Memory B cell (primary cell): Measurements from ENCODE around the gene ABLIM2.

ENCODE experiments used
- ATAC-seq: fragments of 150-1000 bp; cut with Tn5 transposase; 2 replicates; pipeline ENCODE4 v1.10.0; 2021; ENCODE audit warnings: low read depth, mild to moderate bottlenecking, moderate library complexity
- DNase-seq, 2 donors: peaks; one replicate each; pipeline ENCODE4 v3.0.0; 2022; ENCODE audit warnings: low spot score in 2 of 2
- H3K27ac Mint-ChIP-seq: one replicate; pipeline ENCODE4 v1.8.0; 2022; ENCODE audit warnings: mild to moderate bottlenecking, moderate library complexity, mixed read lengths
- H3K27me3 Mint-ChIP-seq: one replicate; pipeline ENCODE4 v1.8.0; 2022; ENCODE audit warnings: mixed read lengths
- H3K36me3 Mint-ChIP-seq: one replicate; pipeline ENCODE4 v1.8.0; 2022; ENCODE audit warnings: mild to moderate bottlenecking, mixed read lengths
- H3K4me1 Mint-ChIP-seq: one replicate; pipeline ENCODE4 v1.8.0; 2022; ENCODE audit warnings: mixed read lengths
- H3K4me3 Mint-ChIP-seq: one replicate; pipeline ENCODE4 v1.8.0; 2022; ENCODE audit warnings: mild to moderate bottlenecking, moderate library complexity, mixed read lengths
- H3K9me3 Mint-ChIP-seq: one replicate; pipeline ENCODE4 v1.8.0; 2022; ENCODE audit warnings: mixed read lengths

The ABLIM2 gene

GRCh38 chr4:8067945-8068896 is 90.4 kb downstream of the ABLIM2 start:
- ATAC-seq (no peak), DNase-seq (no peak)
- peaks cover 14% of the 10 kb centered on the region for H3K9me3 Mint-ChIP-seq
- H3K4me1 Mint-ChIP-seq, result no peaks in the 10 kb centered on the region
- H3K36me3 Mint-ChIP-seq, result peaks cover 16% of the 10 kb centered on the region
- H3K4me3 Mint-ChIP-seq, result no peak overlapping the region
- peaks cover 5% of the 10 kb centered on the region for H3K27me3 Mint-ChIP-seq
- H3K27ac Mint-ChIP-seq, result no peak overlapping the region

- H3K9me3 Mint-ChIP-seq, result peaks cover 14% of the 10 kb centered on the region
These were observed 91.2 kb downstream of the ABLIM2 start for GRCh38 chr4:8067274-8067936.

GRCh38 chr4:8066336-8066931 is 92.2 kb downstream of the ABLIM2 start:
- ATAC-seq, result no peak
- Mint-ChIP-seq H3K4me3 (no peak overlapping the region), H3K4me1 (no peaks in the 10 kb centered on the region), H3K27ac (no peak overlapping the region), H3K36me3 (peaks cover 14% of the 10 kb centered on the region), H3K27me3 (peaks cover 1% of the 10 kb centered on the region), H3K9me3 (peaks cover 14% of the 10 kb centered on the region)
- no peak for DNase-seq

More at GRCh38 chr4:8067274-8067936, 91.2 kb downstream of the ABLIM2 start:
- H3K27ac Mint-ChIP-seq, result no peak overlapping the region
- H3K36me3 Mint-ChIP-seq, result peaks cover 14% of the 10 kb centered on the region
- H3K4me3 Mint-ChIP-seq, result no peak overlapping the region
- no peaks in the 10 kb centered on the region for H3K4me1 Mint-ChIP-seq
- ATAC-seq (no peak), DNase-seq (no peak)
- H3K27me3 Mint-ChIP-seq, result peaks cover 1% of the 10 kb centered on the region

GRCh38 chr4:8063974-8064563 is 94.5 kb downstream of the ABLIM2 start:
- DNase-seq, result no peak
- no peak overlapping the region for H3K4me3 Mint-ChIP-seq
- H3K27ac Mint-ChIP-seq, result no peak overlapping the region
- peaks cover 1% of the 10 kb centered on the region for H3K27me3 Mint-ChIP-seq
- peaks cover 14% of the 10 kb centered on the region for H3K9me3 Mint-ChIP-seq
- ATAC-seq, result no peak
- H3K36me3 Mint-ChIP-seq, result peaks cover 20% of the 10 kb centered on the region
- H3K4me1 Mint-ChIP-seq, result no peaks in the 10 kb centered on the region

- ATAC-seq, result no peak
- Mint-ChIP-seq H3K27ac (no peak overlapping the region), H3K27me3 (peaks cover 3% of the 10 kb centered on the region), H3K4me3 (no peak overlapping the region), H3K4me1 (no peaks in the 10 kb centered on the region), H3K9me3 (peaks cover 14% of the 10 kb centered on the region), H3K36me3 (peaks cover 22% of the 10 kb centered on the region)
- DNase-seq, result no peak
These were observed 97.0 kb downstream of the ABLIM2 start for GRCh38 chr4:8061573-8061972.

- Mint-ChIP-seq H3K27me3 (peaks cover 3% of the 10 kb centered on the region), H3K4me1 (no peaks in the 10 kb centered on the region), H3K4me3 (no peak overlapping the region), H3K36me3 (peaks cover 22% of the 10 kb centered on the region), H3K9me3 (peaks cover 14% of the 10 kb centered on the region), H3K27ac (no peak overlapping the region)
- no peak for ATAC-seq
- DNase-seq, result no peak
These were observed 97.5 kb downstream of the ABLIM2 start for GRCh38 chr4:8061145-8061544.

- DNase-seq, result no peak
- Mint-ChIP-seq H3K9me3 (peaks cover 12% of the 10 kb centered on the region), H3K4me3 (no peak overlapping the region), H3K36me3 (peaks cover 21% of the 10 kb centered on the region), H3K27ac (no peak overlapping the region), H3K27me3 (peaks cover 3% of the 10 kb centered on the region), H3K4me1 (no peaks in the 10 kb centered on the region)
- no peak for ATAC-seq
These were observed 98.0 kb downstream of the ABLIM2 start for GRCh38 chr4:8060632-8061031.

GRCh38 chr4:8058031-8058479 is 100.6 kb downstream of the ABLIM2 start:
- no peaks in the 10 kb centered on the region for H3K4me1 Mint-ChIP-seq
- H3K4me3 Mint-ChIP-seq, result no peak overlapping the region
- H3K27ac Mint-ChIP-seq, result no peak overlapping the region
- H3K9me3 Mint-ChIP-seq, result no peaks in the 10 kb centered on the region
- DNase-seq, result no peak
- no peak for ATAC-seq
- H3K27me3 Mint-ChIP-seq, result peaks cover 3% of the 10 kb centered on the region
- H3K36me3 Mint-ChIP-seq, result peaks cover 14% of the 10 kb centered on the region

- Mint-ChIP-seq H3K27me3 (peaks cover 3% of the 10 kb centered on the region), H3K9me3 (no peaks in the 10 kb centered on the region), H3K4me1 (no peaks in the 10 kb centered on the region), H3K36me3 (peaks cover 12% of the 10 kb centered on the region), H3K4me3 (no peak overlapping the region), H3K27ac (no peak overlapping the region)
- DNase-seq (no peak), ATAC-seq (no peak)
These were observed 103.4 kb downstream of the ABLIM2 start for GRCh38 chr4:8055206-8055605.

GRCh38 chr4:8053688-8054449 is 104.7 kb downstream of the ABLIM2 start:
- ATAC-seq (no peak), DNase-seq (no peak)
- no peaks in the 10 kb centered on the region for H3K4me1 Mint-ChIP-seq
- no peak overlapping the region for H3K4me3 Mint-ChIP-seq
- H3K9me3 Mint-ChIP-seq, result no peaks in the 10 kb centered on the region
- H3K27ac Mint-ChIP-seq, result no peak overlapping the region
- H3K36me3 Mint-ChIP-seq, result peaks cover 9% of the 10 kb centered on the region
- peaks cover 3% of the 10 kb centered on the region for H3K27me3 Mint-ChIP-seq

GRCh38 chr4:8052160-8052691 is 106.4 kb downstream of the ABLIM2 start:
- H3K36me3 Mint-ChIP-seq, result peaks cover 8% of the 10 kb centered on the region
- no peaks in the 10 kb centered on the region for H3K4me1 Mint-ChIP-seq
- no peak overlapping the region for H3K4me3 Mint-ChIP-seq

GRCh38 chr4:8051644-8052043 is 107.0 kb downstream of the ABLIM2 start:
- ATAC-seq, result no peak
- Mint-ChIP-seq H3K4me1 (no peaks in the 10 kb centered on the region), H3K4me3 (no peak overlapping the region), H3K9me3 (no peaks in the 10 kb centered on the region), H3K27ac (no peak overlapping the region), H3K27me3 (peaks cover 4% of the 10 kb centered on the region), H3K36me3 (peaks cover 7% of the 10 kb centered on the region)
- DNase-seq, result no peak

More at GRCh38 chr4:8052160-8052691, 106.4 kb downstream of the ABLIM2 start:
- no peak overlapping the region for H3K27ac Mint-ChIP-seq
- ATAC-seq, result no peak
- H3K27me3 Mint-ChIP-seq, result peaks cover 4% of the 10 kb centered on the region
- no peaks in the 10 kb centered on the region for H3K9me3 Mint-ChIP-seq
- no peak for DNase-seq

- no peak overlapping the region for H3K27ac Mint-ChIP-seq
- H3K27me3 Mint-ChIP-seq, result peaks cover 6% of the 10 kb centered on the region
- DNase-seq, result no peak
These were observed 107.9 kb downstream of the ABLIM2 start for GRCh38 chr4:8050555-8051206.

More at GRCh38 chr4:8050555-8051206, 107.9 kb downstream of the ABLIM2 start:
- no peak for ATAC-seq
- no peaks in the 10 kb centered on the region for H3K9me3 Mint-ChIP-seq
- H3K4me3 Mint-ChIP-seq, result no peak overlapping the region
- peaks cover 7% of the 10 kb centered on the region for H3K36me3 Mint-ChIP-seq
- H3K4me1 Mint-ChIP-seq, result no peaks in the 10 kb centered on the region
